ENCODE results near the gene KCNMB2. TPM values are rescaled to one million over a fixed set of nuclear protein-coding genes. Genes with fewer than 3 reads are reported as not detected.

The KCNMB2 gene
- polyA plus RNA-seq, 3 donors: not detected

- no peaks in the 10 kb centered on the region for H3K4me1 Mint-ChIP-seq
- H4K20me1 ChIP-seq (ENCODE audit: insufficient read depth, low read length): no peaks in the 10 kb centered on the region
- no peak overlapping the region for H3K27ac ChIP-seq (ENCODE audit: low read depth in 1 of 2, low read length in 2 of 2)
- H3K4me2 ChIP-seq (replicated peaks; ENCODE audit: extremely low read depth, low read length, poor library complexity, severe bottlenecking): no peak overlapping the region
- intact Hi-C loops (cut with micrococcal nuclease): no loop called here
- H3K9ac ChIP-seq (ENCODE audit: insufficient read depth, low read length, poor library complexity, severe bottlenecking): no peak overlapping the region
- no CpG with 5 or more reads among the region's 1 CpG for WGBS (ENCODE audit: insufficient coverage)
- H3K9me3 ChIP-seq (replicated peaks in 1 of 2; ENCODE audit: control insufficient read depth in 1 of 2, insufficient read depth in 1 of 2, low read length in 2 of 2): peaks cover 5 to 6% of the 10 kb centered on the region in 2 donors
- DNase-seq: no peak
- no peaks in the 10 kb centered on the region for H3K36me3 Mint-ChIP-seq
- no peaks in the 10 kb centered on the region for H3K27me3 ChIP-seq (ENCODE audit: control insufficient read depth in 2 of 2, insufficient read depth in 2 of 2, low read length in 2 of 2)
- no peak overlapping the region for H2AFZ ChIP-seq (ENCODE audit: insufficient read depth, low read depth, low read length, poor library complexity, severe bottlenecking)
- peaks cover 2 to 9% (median 4%) of the 10 kb centered on the region in 7 donors for H3K9me3 Mint-ChIP-seq
- H3K36me3 ChIP-seq (replicated peaks in 1 of 2; ENCODE audit: control insufficient read depth in 1 of 2, insufficient read depth in 2 of 2, low read length in 2 of 2): no peaks in the 10 kb centered on the region
- no peaks in the 10 kb centered on the region for H3K4me1 ChIP-seq (ENCODE audit: control insufficient read depth in 1 of 2, insufficient read depth in 2 of 2, low read length in 2 of 2)
- no peak for TF ChIP-seq CTCF (IDR thresholded peaks at IDR 0.05)
- H3K4me3 ChIP-seq (replicated peaks in 1 of 3; ENCODE audit: low read depth in 2 of 3, low read length in 3 of 3): no peak overlapping the region
- no peak overlapping the region for H3K4me3 Mint-ChIP-seq
- H3K27ac Mint-ChIP-seq: no peak overlapping the region
- H3K79me2 ChIP-seq (ENCODE audit: insufficient read depth, low read length): no peaks in the 10 kb centered on the region
- H3K27me3 Mint-ChIP-seq (ENCODE audit: low read depth in 3 of 3): no peaks in the 10 kb centered on the region
These were observed 135.6 kb downstream of the KCNMB2 start for GRCh38 chr3:178671791-178672190.

- Histone ChIP-seq H3K27ac (ENCODE audit: low read depth in 1 of 2, low read length in 2 of 2) (no peak overlapping the region), H3K9ac (ENCODE audit: insufficient read depth, low read length, poor library complexity, severe bottlenecking) (no peak overlapping the region), H2AFZ (ENCODE audit: insufficient read depth, low read depth, low read length, poor library complexity, severe bottlenecking) (no peak overlapping the region), H3K9me3 (replicated peaks in 1 of 2; ENCODE audit: control insufficient read depth in 1 of 2, insufficient read depth in 1 of 2, low read length in 2 of 2) (peaks cover 6 to 7% of the 10 kb centered on the region in 2 donors), H4K20me1 (ENCODE audit: insufficient read depth, low read length) (no peaks in the 10 kb centered on the region), H3K79me2 (ENCODE audit: insufficient read depth, low read length) (no peaks in the 10 kb centered on the region), H3K27me3 (ENCODE audit: control insufficient read depth in 2 of 2, insufficient read depth in 2 of 2, low read length in 2 of 2) (no peaks in the 10 kb centered on the region), H3K4me1 (ENCODE audit: control insufficient read depth in 1 of 2, insufficient read depth in 2 of 2, low read length in 2 of 2) (no peaks in the 10 kb centered on the region), H3K4me2 (replicated peaks; ENCODE audit: extremely low read depth, low read length, poor library complexity, severe bottlenecking) (no peak overlapping the region), H3K4me3 (replicated peaks in 1 of 3; ENCODE audit: low read depth in 2 of 3, low read length in 3 of 3) (no peak overlapping the region), H3K36me3 (replicated peaks in 1 of 2; ENCODE audit: control insufficient read depth in 1 of 2, insufficient read depth in 2 of 2, low read length in 2 of 2) (no peaks in the 10 kb centered on the region)
- Mint-ChIP-seq H3K36me3 (no peaks in the 10 kb centered on the region), H3K27ac (no peak overlapping the region), H3K9me3 (peaks cover 2 to 9% (median 6%) of the 10 kb centered on the region in 7 donors), H3K4me3 (no peak overlapping the region), H3K27me3 (ENCODE audit: low read depth in 3 of 3) (no peaks in the 10 kb centered on the region), H3K4me1 (no peaks in the 10 kb centered on the region)
- intact Hi-C loops (cut with micrococcal nuclease): no loop called here
- DNase-seq: no peak
- no peak for TF ChIP-seq CTCF (IDR thresholded peaks at IDR 0.05)
- WGBS (ENCODE audit: insufficient coverage): no CpG with 5 or more reads among the region's 3 CpGs
These were observed 136.0 kb downstream of the KCNMB2 start for GRCh38 chr3:178672275-178672674.
